ENCODE measurements around the gene ATG2B. TPM values are rescaled to one million over a fixed set of nuclear protein-coding genes. Genes with fewer than 3 reads are reported as not detected.

Gene ATG2B
- total RNA-seq, 2 experiments from 2014 or later = 16.3 to 17.4 TPM

DNA sequence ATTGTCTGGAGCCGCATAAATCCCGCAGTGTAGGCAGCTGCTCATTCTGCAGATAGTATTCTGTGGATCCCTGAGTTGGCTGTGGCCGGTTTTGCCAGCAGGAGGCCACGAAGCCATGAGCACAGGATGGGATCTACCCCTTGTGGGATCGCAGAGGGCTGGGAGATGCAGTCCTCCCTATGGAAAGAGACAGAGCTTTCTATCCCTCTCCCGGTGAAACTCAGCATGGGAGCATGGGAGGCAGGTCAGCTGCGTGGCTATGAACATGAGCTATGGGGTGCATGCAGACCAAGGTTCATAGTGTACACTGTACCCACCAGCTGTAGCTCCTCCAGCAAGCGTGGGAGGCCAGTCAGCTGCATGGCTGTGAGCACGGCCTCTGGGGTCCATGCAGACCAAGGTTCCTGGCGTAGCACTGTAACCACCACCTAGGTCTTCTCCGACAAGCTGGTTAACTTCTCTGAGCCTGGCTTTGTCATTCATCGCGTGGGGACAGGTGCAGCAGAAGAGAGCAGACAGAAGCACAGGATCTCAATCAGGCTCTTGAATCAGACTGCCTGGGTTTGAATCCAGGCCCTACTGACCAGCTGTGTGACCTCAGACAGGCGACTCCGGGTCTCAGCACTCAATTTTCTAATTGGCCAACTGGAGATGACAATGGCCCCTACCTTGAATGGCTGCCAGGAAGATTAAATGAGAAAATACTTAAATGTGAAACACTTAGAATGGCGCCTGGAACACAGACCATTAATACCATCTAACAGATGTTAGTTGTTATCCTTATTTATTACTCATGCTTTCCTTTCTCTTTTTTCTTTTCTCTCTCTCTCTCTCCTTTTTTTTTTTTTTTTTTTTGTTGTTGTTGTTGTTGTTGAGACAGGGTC, 101.1 kb downstream of the ATG2B start:
- H3K27ac Mint-ChIP-seq = no peak overlapping the region
- H3K4me1 Mint-ChIP-seq = no peaks in the 10 kb centered on the region
- no peaks in the 10 kb centered on the region for H3K9me3 Mint-ChIP-seq
- no peak for DNase-seq
- ChIA-PET CTCF (no interaction called here), POLR2A (no interaction called here)
- no peak overlapping the region for H3K4me3 Mint-ChIP-seq
- no peaks in the 10 kb centered on the region for H3K36me3 Mint-ChIP-seq (ENCODE audit: low read depth)
- H3K27me3 Mint-ChIP-seq = peaks cover 12% of the 10 kb centered on the region

DNA sequence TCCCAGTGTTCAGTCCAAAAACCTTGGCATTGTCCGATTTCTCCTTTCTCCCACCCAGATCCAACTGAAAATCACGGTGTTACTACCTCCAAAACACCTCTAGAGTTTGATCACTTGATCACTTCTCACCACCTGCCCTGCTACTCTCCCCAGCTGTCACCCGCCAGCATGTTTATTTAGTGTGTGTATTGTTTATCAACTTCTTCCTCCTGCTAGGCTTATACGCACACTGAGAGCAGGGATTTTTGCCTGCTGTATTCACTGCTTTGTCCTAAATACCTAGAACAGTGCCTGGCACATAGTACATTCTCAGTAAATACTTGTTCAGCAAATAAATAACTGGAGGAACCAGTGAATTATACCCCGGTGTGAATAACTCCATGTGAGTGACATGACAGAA, 102.1 kb downstream of the ATG2B start:
- CTCF ChIA-PET = no interaction called here
- H3K27ac Mint-ChIP-seq = no peak overlapping the region
- DNase-seq = no peak
- no peaks in the 10 kb centered on the region for H3K36me3 Mint-ChIP-seq (ENCODE audit: low read depth)
- no peaks in the 10 kb centered on the region for H3K4me1 Mint-ChIP-seq
- POLR2A ChIA-PET = no interaction called here
- H3K9me3 Mint-ChIP-seq = no peaks in the 10 kb centered on the region
- H3K27me3 Mint-ChIP-seq = peaks cover 12% of the 10 kb centered on the region
- no peak overlapping the region for H3K4me3 Mint-ChIP-seq

DNA sequence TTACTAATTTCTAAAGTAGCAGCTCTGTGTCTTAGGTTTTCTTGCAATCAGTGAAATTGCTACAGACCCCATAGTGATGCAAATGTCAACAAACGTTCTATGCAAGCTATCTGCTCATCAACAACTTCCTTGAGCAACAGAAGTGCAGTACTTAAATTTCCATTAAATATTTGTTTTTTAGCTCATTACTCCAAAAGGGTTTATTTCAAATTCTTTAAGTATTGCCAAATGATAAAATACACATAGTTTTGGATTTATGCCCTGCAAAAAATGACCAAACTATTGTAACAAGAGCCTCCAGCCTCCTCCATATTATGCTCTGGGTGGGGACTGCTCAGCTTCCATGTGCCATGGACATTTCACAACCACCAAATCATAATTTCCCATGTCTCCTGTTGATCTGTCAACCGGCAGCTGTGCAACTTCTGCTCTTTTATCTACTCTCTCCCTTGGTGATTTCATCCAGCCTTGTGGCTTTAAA, 102.8 kb downstream of the ATG2B start:
- Mint-ChIP-seq H3K27me3 (peaks cover 12% of the 10 kb centered on the region), H3K27ac (no peak overlapping the region), H3K4me1 (no peaks in the 10 kb centered on the region), H3K4me3 (no peak overlapping the region), H3K36me3 (ENCODE audit: low read depth) (no peaks in the 10 kb centered on the region), H3K9me3 (no peaks in the 10 kb centered on the region)
- POLR2A ChIA-PET = no interaction called here
- CTCF ChIA-PET = no interaction called here
- DNase-seq = no peak

DNA sequence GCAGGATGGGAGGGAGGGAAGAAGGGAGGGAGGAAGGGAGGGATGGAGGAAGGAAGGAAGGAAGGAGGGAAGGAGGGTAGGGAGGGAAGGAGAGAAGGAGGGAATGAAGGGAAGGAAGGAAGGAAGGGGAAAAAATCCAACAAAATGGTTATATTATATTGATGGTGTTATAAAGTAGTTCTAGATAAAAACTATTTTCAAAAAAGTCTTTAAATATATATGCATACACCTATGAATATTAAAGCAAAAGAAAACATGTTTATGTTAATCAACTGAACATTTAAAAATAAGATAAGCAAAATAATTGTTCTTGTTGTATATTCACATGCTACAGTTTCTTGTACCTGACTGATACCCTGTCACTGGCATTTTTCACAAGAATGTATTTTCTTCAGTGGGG, 105.2 kb downstream of the ATG2B start:
- Mint-ChIP-seq H3K27me3 (peaks cover 12% of the 10 kb centered on the region), H3K4me3 (no peak overlapping the region), H3K27ac (no peak overlapping the region), H3K4me1 (no peaks in the 10 kb centered on the region), H3K9me3 (no peaks in the 10 kb centered on the region), H3K36me3 (ENCODE audit: low read depth) (no peaks in the 10 kb centered on the region)
- POLR2A ChIA-PET = no interaction called here
- no peak for DNase-seq
- CTCF ChIA-PET = no interaction called here

DNA sequence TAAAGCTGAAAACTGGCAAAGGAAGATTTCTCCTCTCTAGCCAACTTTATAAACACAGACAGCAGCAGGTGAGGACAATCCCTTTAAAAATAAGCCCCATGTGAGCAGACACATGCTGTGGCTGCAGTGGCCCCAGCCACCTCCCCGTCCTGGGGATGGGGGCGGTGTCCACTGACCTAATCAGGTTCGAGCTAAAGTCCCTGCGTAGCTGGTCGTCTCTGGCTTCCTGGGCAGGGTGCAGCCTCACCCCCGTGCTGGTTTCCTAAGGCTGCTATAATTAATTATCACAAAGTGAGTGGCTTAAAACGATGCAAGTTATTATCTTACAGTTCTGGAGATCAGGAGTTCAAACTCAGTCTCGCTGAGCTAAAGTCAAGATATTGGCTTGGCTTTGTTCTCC, 106.1 kb downstream of the ATG2B start:
- ChIA-PET CTCF (no interaction called here), POLR2A (no interaction called here)
- Mint-ChIP-seq H3K27ac (no peak overlapping the region), H3K36me3 (ENCODE audit: low read depth) (no peaks in the 10 kb centered on the region), H3K4me1 (no peaks in the 10 kb centered on the region), H3K4me3 (no peak overlapping the region), H3K27me3 (peaks cover 12% of the 10 kb centered on the region), H3K9me3 (no peaks in the 10 kb centered on the region)
- DNase-seq = no peak

DNA sequence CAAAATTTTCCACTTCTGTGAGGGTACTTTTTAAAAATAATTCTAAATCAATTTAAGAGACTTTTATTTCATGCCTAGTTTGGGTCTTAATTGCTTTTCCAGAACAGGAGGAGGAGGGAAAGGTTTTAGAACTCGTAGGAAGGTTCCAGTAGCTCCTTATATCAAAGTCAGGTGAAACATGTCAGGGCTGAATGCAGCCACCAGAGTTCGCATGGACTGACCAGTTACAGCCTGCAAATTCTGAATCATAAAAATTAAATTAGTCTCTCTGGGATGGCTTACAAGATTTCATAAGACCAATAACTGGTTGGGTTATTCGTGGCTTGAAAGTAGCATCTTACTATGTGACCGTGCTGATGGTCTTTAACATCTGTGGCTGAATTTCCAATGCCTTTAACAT, 106.7 kb downstream of the ATG2B start:
- H3K4me1 Mint-ChIP-seq = no peaks in the 10 kb centered on the region
- ChIA-PET POLR2A (no interaction called here), CTCF (no interaction called here)
- no peak overlapping the region for H3K27ac Mint-ChIP-seq
- no peak for DNase-seq
- H3K4me3 Mint-ChIP-seq = no peak overlapping the region
- no peaks in the 10 kb centered on the region for H3K9me3 Mint-ChIP-seq
- H3K27me3 Mint-ChIP-seq = peaks cover 12% of the 10 kb centered on the region
- H3K36me3 Mint-ChIP-seq (ENCODE audit: low read depth) = no peaks in the 10 kb centered on the region

DNA sequence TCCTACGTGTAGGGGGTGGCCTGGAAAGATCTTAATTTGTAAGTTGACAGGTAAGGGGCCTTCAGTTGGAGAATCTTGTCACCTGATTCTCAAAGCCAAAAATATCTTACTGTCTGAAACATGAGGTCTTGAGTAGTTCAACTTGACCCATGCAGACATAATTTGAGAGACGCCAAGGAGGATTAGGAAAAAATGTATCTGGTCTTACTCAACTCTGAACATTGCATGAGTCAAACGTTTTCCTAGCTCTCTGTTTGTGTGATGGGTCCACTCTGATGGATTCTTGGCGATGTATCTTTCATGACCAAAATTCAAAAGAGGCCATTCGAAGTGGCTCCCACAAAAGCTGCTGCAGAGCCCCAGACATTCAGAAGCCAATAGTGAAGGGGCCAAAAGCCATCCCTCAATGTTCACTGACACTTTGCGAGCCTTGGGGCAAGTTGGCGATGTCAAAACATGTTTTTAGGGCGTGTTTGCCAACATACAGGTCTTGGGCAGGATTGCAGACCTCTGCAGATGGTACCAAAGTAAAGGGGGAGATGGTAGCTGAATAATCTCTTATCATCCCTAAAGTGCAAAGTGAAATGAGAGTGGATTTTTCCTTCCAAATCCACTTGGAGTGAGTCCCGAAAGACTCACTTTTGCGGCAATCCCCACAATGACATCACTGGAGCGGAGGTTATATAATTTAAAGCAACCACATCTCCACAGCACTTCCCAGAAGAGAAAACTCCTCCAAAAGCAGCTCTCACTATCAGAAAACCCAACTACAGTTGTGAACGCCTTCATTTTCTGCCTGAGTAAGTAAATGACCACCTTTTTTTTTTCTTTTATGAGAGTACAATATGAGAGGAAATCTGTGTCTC, 107.4 kb downstream of the ATG2B start, which contains the start of gene BDKRB1:
Gene BDKRB1 (plus strand): TSS at position 710 of the 866 bp plus-strand sequence. CDS start 7,473 bp downstream, outside the sequence.
- CTCF ChIA-PET = no interaction called here
- no peaks in the 10 kb centered on the region for H3K9me3 Mint-ChIP-seq
- H3K4me3 Mint-ChIP-seq = no peak within 1 kb of the TSS
- no peak within 1 kb of the TSS for H3K27ac Mint-ChIP-seq
- peaks cover 8% of the 10 kb centered on the region for H3K27me3 Mint-ChIP-seq
- no peak for DNase-seq
- H3K36me3 Mint-ChIP-seq (ENCODE audit: low read depth) = no peaks in the 10 kb centered on the region
- H3K4me1 Mint-ChIP-seq = no peaks in the 10 kb centered on the region
- POLR2A ChIA-PET = no interaction called here

DNA sequence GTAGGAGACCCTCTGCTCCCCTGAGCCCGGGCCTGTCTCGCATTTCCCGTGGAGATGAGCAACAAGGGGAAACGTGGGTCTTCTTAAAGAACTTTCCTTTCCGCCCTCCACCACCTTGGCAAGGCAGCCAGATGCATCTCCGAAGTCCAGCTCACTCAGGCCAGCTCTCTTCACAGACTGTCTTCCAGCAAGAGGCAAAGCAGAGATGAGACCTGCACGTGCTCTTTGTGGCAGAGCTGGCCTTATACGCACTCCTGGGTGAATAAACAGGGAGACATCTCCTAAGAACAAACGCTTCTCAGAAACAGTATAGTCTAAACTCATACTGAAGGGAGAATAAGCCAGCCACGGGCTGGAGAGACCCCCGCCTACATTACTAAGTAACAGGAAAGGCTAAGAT, 108.5 kb downstream of the ATG2B start:
- POLR2A ChIA-PET = no interaction called here
- H3K36me3 Mint-ChIP-seq (ENCODE audit: low read depth) = no peaks in the 10 kb centered on the region
- no peaks in the 10 kb centered on the region for H3K9me3 Mint-ChIP-seq
- CTCF ChIA-PET = no interaction called here
- peaks cover 5% of the 10 kb centered on the region for H3K27me3 Mint-ChIP-seq
- H3K4me3 Mint-ChIP-seq = no peak overlapping the region
- no peaks in the 10 kb centered on the region for H3K4me1 Mint-ChIP-seq
- H3K27ac Mint-ChIP-seq = no peak overlapping the region
- DNase-seq = no peak

DNA sequence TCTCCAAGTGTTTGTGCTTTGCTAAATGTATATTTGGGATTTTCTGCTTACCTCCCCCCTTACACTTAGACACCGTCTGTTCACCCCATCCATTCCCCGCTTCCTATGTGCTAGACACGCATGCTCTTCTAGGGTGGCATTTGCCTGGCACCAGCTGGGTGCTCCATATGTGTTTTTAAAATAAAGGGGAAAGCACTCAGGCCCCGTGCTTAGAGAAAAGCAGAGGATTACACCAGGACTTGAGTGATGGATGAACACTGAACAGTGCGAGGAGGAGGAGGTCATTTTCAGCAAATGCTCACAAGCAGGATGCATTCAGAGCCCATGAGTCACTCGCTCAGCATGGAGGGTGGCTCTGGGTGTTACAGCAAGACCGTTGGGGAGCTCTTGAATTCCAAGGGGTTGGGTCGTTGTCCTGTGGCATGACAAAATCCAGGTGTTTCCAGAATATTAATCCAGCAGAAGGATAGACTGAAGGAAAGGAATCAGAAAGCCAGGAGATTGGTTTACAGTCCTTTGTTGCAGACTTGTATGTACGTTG, 110.1 kb downstream of the ATG2B start:
- peaks cover 5% of the 10 kb centered on the region for H3K27me3 Mint-ChIP-seq
- no peaks in the 10 kb centered on the region for H3K4me1 Mint-ChIP-seq
- H3K36me3 Mint-ChIP-seq (ENCODE audit: low read depth) = no peaks in the 10 kb centered on the region
- H3K9me3 Mint-ChIP-seq = no peaks in the 10 kb centered on the region
- ChIA-PET CTCF (no interaction called here), POLR2A (no interaction called here)
- no peak overlapping the region for H3K4me3 Mint-ChIP-seq
- no peak overlapping the region for H3K27ac Mint-ChIP-seq
- DNase-seq = no peak

DNA sequence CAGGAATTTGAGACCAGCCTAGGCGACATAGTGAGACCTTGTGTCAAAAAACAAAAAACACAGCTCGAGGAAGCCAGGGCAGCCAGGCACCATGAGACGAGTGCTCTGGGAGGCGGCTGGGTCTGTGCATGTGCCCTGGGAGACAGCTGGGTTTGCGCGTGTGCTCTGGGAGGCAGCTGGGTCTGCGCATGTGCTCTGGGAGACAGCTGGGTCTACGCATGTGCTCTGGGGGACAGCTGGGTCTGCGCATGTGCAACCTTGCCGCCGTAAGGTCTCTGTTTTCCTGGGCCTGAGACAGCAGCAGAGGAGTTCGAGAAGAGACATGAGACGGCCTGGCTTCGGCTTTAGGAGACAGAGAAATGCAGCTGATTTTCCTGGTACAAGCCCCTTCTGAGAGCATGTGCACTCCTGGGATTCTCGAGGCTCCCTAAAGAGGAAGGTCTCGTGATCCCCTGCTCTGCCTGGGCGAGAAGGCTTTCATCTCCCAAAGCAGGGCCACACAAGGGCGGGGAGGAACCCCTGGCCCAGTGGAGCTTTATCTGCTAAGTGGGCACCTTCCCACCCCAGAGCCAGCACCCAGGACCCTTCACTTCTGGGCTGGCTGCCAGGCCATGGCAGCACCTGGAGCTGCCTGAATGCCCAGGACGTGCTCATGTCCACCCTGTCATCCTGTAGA, 110.7 kb downstream of the ATG2B start:
- H3K36me3 Mint-ChIP-seq (ENCODE audit: low read depth) = no peaks in the 10 kb centered on the region
- no peaks in the 10 kb centered on the region for H3K9me3 Mint-ChIP-seq
- ChIA-PET POLR2A (no interaction called here), CTCF (interaction anchor here (1.0 kb wide), 1 partner anchor 45 kb away, joined by 3 read pairs; no protein-coding TSS in a partner anchor)
- H3K4me3 Mint-ChIP-seq = no peak overlapping the region
- no peak for DNase-seq
- no peak overlapping the region for H3K27ac Mint-ChIP-seq
- H3K4me1 Mint-ChIP-seq = no peaks in the 10 kb centered on the region
- peaks cover 4% of the 10 kb centered on the region for H3K27me3 Mint-ChIP-seq

DNA sequence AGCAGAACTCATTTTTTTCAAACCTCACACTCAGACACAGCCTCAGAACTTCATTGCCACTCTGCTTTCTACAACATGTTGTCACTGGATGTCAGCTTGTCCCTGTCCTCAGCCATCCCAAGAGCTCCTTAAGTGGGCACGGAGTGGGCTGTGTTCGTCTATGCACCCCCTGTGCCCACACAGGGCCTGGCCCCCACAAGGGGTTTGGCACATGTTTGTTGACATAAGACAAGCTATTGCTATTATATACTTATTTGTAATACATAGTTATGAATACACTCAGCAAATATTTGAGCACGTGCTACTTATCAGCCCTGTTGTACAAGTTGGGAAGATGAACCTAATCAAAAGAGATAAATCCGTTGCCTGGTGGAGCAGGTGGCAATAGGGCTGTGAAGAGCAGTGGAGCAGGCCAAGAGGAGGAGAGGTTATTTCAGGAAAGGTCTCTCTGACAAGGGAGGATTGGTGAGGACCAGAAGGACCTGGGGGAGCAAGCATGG, 111.4 kb downstream of the ATG2B start:
- ChIA-PET POLR2A (no interaction called here), CTCF (interaction anchor here (1.0 kb wide), 1 partner anchor 46 kb away, joined by 3 read pairs; no protein-coding TSS in a partner anchor)
- no peaks in the 10 kb centered on the region for H3K9me3 Mint-ChIP-seq
- DNase-seq = no peak
- H3K4me1 Mint-ChIP-seq = no peaks in the 10 kb centered on the region
- no peak overlapping the region for H3K4me3 Mint-ChIP-seq
- no peaks in the 10 kb centered on the region for H3K36me3 Mint-ChIP-seq (ENCODE audit: low read depth)
- no peaks in the 10 kb centered on the region for H3K27me3 Mint-ChIP-seq
- no peak overlapping the region for H3K27ac Mint-ChIP-seq

DNA sequence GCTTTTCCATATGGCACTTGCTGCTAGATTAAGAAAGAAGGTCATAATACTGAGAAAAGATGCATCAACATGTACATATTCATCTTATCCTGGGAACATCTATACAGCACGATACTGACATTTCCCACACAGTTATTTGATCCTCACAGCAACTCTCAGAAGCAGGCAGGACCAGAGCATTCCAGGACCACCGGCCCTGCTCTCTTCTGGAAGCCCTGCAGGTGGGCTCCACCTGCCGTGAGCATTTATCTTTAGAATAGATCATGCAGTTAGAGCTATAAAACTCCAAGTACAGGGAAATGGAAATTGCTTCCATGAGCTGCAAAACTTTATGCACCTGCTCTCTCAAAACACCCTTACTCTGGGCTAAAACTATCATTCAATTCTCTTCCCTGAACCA, 112.7 kb downstream of the ATG2B start:
- ChIA-PET CTCF (interaction anchor here (1.6 kb wide), 1 partner anchor 9 kb away, joined by 4 read pairs; no protein-coding TSS in a partner anchor), POLR2A (no interaction called here)
- Mint-ChIP-seq H3K4me1 (no peaks in the 10 kb centered on the region), H3K27me3 (no peaks in the 10 kb centered on the region), H3K9me3 (no peaks in the 10 kb centered on the region), H3K36me3 (ENCODE audit: low read depth) (no peaks in the 10 kb centered on the region), H3K4me3 (no peak overlapping the region), H3K27ac (no peak overlapping the region)
- DNase-seq = no peak

DNA sequence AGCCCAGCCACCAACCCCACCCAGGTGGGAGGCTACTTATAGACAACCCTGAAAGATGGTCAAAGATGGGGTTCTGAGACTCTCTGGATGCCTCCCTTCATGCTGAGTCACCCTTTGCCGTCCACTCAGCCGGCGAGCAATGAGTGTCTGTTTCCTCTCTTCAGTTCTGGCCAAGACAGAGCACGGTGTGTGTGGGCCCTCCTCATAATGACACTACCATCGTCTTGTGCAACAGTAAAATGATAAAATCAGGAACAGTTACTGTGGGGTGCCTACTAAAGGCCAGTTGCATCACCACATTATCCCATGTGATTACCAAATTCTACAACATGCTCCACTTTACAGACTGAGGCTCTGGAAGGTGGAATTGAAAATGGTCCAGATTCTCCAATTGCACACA, 114.1 kb downstream of the ATG2B start:
- Mint-ChIP-seq H3K36me3 (ENCODE audit: low read depth) (no peaks in the 10 kb centered on the region), H3K27ac (no peak overlapping the region), H3K4me3 (no peak overlapping the region), H3K9me3 (no peaks in the 10 kb centered on the region), H3K4me1 (no peaks in the 10 kb centered on the region), H3K27me3 (no peaks in the 10 kb centered on the region)
- DNase-seq = no peak
- ChIA-PET CTCF (no interaction called here), POLR2A (no interaction called here)

All from activated CD4-positive, alpha-beta memory T cell treated with anti-CD3 and anti-CD28 coated beads, Interleukin-2, amount 10 ng/mL, durations not matched to agents 7 days and 5 days (primary cell).